Measurements from ENCODE around the gene KDELR3. TPM values are rescaled to one million over a fixed set of nuclear protein-coding genes. Genes with fewer than 3 reads are reported as not detected.

The KDELR3 gene
- total RNA-seq (2021) (15.5 and 18.9 TPM in 2 replicates), Bru-seq, nascent RNA (percentile 43 among the genes with signal in this experiment), BruChase-seq, experiment 1, labeled RNA remaining after a 2-hour chase (percentile 45 among the genes with signal in this experiment), BruChase-seq, experiment 2, labeled RNA remaining after a 6-hour chase (percentile 57 among the genes with signal in this experiment)
- long read RNA-seq, transcript KDELR3-201 (5 exons, 1,728 nt) = major isoform, 50 of 57 reads
- long read RNA-seq, partial matches to known transcripts = 0 of 57 reads
- long read RNA-seq, other reads (novel, unspliced or antisense) = 6 of 57 reads

DNA sequence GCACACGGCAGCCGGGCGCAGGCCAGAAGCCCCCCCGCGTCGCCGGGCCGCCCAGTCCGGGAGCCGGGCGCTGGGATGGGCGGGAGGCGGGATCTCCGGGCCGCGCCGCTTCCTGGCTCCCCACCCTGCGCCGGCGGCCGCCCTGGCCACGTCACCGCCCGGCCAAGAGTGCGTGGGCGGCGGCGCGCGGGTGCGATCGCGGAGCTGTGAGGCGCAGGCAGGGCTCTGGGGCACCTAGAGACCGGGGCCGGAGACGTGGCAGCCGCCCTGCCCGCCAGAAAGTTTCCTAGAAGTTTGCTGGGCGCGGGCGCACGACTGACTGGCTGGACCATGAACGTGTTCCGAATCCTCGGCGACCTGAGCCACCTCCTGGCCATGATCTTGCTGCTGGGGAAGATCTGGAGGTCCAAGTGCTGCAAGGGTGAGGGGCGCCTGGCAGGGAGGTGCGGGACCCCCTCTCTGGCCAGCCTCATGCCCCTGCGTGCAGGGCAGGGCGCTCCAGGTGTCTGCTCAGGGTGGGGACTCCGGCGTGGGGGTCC, at the start of gene KDELR3:
TSS of gene KDELR3 (plus strand) at position 193 of the 539 bp plus-strand sequence. CDS start at position 331, 138 bp downstream.
- H4K20me1 ChIP-seq (ENCODE audit: insufficient read depth) = no peaks in the 10 kb centered on the region
- H3K4me1 ChIP-seq (replicated peaks; ENCODE audit: insufficient read depth) = peaks cover 11% of the 10 kb centered on the region
- BruUV-seq (replicated peaks) = TSS peak; percentile 62
- peak in 1 of 2 experiments; percentile 71 for DNase-seq
- peak within 1 kb of the TSS; percentile 91 for H2AFZ ChIP-seq
- H3K27me3 ChIP-seq (ENCODE audit: insufficient read depth, low read depth) = peaks cover 7% of the 10 kb centered on the region; the same call in 1 of the 2 replicates
- no peak within 1 kb of the TSS for H3K27ac ChIP-seq
- ChIA-PET POLR2A (ENCODE audit: unreplicated experiment) (interaction anchor here (0.6 kb wide), 3 partner anchors 179 to 289 kb away, joined by 3 to 6 read pairs (median 3); no protein-coding TSS in a partner anchor), CTCF (no interaction called here)
- no peaks in the 10 kb centered on the region for H3K9me2 ChIP-seq (ENCODE audit: insufficient read depth)
- H3K4me2 ChIP-seq = peak within 1 kb of the TSS; percentile 91
- peaks cover 8% of the 10 kb centered on the region; the same call in 1 of the 2 replicates for H3F3A ChIP-seq (ENCODE audit: insufficient read depth, low read depth)
- intact Hi-C loops (cut with micrococcal nuclease; ENCODE audit: unreplicated experiment) = no loop called here
- no peaks in the 10 kb centered on the region for H3K9me3 ChIP-seq (ENCODE audit: insufficient read depth, low read depth)
- H3K4me3 ChIP-seq = peak within 1 kb of the TSS; percentile 65
- H3K79me2 ChIP-seq (ENCODE audit: low read depth) = no peaks in the 10 kb centered on the region
- TF ChIP-seq, protein P1, sequence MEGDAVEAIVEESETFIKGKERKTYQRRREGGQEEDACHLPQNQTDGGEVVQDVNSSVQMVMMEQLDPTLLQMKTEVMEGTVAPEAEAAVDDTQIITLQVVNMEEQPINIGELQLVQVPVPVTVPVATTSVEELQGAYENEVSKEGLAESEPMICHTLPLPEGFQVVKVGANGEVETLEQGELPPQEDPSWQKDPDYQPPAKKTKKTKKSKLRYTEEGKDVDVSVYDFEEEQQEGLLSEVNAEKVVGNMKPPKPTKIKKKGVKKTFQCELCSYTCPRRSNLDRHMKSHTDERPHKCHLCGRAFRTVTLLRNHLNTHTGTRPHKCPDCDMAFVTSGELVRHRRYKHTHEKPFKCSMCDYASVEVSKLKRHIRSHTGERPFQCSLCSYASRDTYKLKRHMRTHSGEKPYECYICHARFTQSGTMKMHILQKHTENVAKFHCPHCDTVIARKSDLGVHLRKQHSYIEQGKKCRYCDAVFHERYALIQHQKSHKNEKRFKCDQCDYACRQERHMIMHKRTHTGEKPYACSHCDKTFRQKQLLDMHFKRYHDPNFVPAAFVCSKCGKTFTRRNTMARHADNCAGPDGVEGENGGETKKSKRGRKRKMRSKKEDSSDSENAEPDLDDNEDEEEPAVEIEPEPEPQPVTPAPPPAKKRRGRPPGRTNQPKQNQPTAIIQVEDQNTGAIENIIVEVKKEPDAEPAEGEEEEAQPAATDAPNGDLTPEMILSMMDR (conservative IDR thresholded peaks at IDR 0.05) = no peak
- H3K36me3 ChIP-seq (ENCODE audit: low read depth) = no peaks in the 10 kb centered on the region

DNA sequence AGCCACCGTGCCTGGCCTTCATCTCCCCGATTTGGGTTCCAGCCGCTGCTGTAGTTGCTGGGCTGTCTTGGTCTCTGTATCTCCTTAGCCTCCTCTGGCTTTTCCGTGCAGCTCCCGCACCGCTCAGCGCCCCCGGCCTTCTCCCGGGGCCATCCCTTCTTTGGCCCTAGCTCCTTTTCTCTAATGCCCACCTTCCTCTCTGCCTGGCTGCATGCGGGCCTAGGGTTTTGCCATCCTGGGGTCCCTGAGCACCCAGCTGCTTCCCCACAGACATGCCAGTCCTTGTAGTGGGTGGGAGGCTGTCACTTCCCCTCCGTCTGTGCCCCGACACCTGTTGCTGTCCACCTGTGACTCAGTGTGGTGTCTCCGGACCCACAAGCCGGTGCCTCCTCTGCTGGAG, 49.3 kb upstream of the KDELR3 start:
- peak in 1 of 2 experiments; percentile 21 for DNase-seq
- intact Hi-C loops (cut with micrococcal nuclease; ENCODE audit: unreplicated experiment) = no loop called here
- Histone ChIP-seq H3K9me3 (ENCODE audit: insufficient read depth, low read depth) (no peaks in the 10 kb centered on the region), H3F3A (ENCODE audit: insufficient read depth, low read depth) (no peaks in the 10 kb centered on the region; the same call in 1 of the 2 replicates), H3K4me1 (replicated peaks; ENCODE audit: insufficient read depth) (no peaks in the 10 kb centered on the region), H3K9me2 (ENCODE audit: insufficient read depth) (no peaks in the 10 kb centered on the region), H3K4me2 (no peak overlapping the region), H3K27me3 (ENCODE audit: insufficient read depth, low read depth) (no peaks in the 10 kb centered on the region), H4K20me1 (ENCODE audit: insufficient read depth) (no peaks in the 10 kb centered on the region), H3K36me3 (ENCODE audit: low read depth) (no peaks in the 10 kb centered on the region), H3K4me3 (no peak overlapping the region), H3K79me2 (ENCODE audit: low read depth) (no peaks in the 10 kb centered on the region), H2AFZ (no peak overlapping the region), H3K27ac (no peak overlapping the region)
- TF ChIP-seq, protein P1 (conservative IDR thresholded peaks at IDR 0.05) = no peak
- TF ChIP-seq EZH2 (IDR thresholded peaks at IDR 0.05; ENCODE audit: low read depth) = no peak
- ChIA-PET POLR2A (ENCODE audit: unreplicated experiment) (no interaction called here), CTCF (interaction anchor here (0.7 kb wide), 1 partner anchor 444 kb away, joined by 20 read pairs; no protein-coding TSS in a partner anchor)
- BruUV-seq (replicated peaks) = no TSS peak

DNA sequence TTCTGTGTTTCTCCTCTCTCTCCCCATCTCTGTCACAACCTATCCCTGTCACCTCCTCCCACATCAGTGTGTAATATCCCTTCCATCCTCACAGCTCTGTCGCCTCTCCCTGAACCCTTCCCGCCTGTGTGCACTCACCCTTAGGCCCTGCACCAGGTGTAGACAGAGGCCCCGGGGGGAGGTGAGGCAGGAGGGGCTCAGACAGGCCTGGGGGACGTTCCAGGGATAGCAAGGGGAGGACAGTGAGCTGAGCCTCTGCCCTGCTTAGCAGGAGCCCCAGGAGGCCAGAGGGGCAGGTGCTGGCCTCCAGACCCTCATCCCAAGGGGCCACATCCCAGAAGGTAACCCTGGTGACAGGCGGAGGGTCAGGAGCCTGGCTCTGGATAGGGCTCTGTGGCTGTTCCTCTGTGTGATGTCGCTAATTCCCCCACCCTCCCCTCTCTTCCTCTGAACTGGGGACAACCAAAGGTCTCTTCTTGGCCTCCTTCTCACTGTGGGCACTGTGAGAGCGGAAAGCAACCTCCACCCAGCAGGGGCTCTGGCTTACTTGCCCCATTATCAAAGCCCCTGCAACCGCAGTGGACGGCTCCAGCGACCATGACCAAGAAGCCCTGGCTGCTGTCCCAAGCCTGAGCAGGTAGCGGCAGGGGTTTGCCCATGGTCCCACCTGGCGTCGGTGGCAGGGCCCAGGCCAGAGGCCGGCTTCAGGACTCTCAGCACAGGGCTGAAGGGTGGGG, 48.6 kb upstream of the KDELR3 start:
- Histone ChIP-seq H3K4me3 (no peak overlapping the region), H3K36me3 (ENCODE audit: low read depth) (no peaks in the 10 kb centered on the region), H3K4me1 (replicated peaks; ENCODE audit: insufficient read depth) (no peaks in the 10 kb centered on the region), H4K20me1 (ENCODE audit: insufficient read depth) (no peaks in the 10 kb centered on the region), H3F3A (ENCODE audit: insufficient read depth, low read depth) (no peaks in the 10 kb centered on the region; the same call in 1 of the 2 replicates), H3K9me3 (ENCODE audit: insufficient read depth, low read depth) (no peaks in the 10 kb centered on the region), H2AFZ (no peak overlapping the region), H3K9me2 (ENCODE audit: insufficient read depth) (no peaks in the 10 kb centered on the region), H3K27ac (no peak overlapping the region), H3K4me2 (no peak overlapping the region), H3K79me2 (ENCODE audit: low read depth) (no peaks in the 10 kb centered on the region), H3K27me3 (ENCODE audit: insufficient read depth, low read depth) (no peaks in the 10 kb centered on the region)
- DNase-seq = peak in 1 of 2 experiments; percentile 11
- TF ChIP-seq, protein P1 (conservative IDR thresholded peaks at IDR 0.05) = no peak
- no peak for TF ChIP-seq EZH2 (IDR thresholded peaks at IDR 0.05; ENCODE audit: low read depth)
- ChIA-PET CTCF (no interaction called here), POLR2A (ENCODE audit: unreplicated experiment) (no interaction called here)
- intact Hi-C loops (cut with micrococcal nuclease; ENCODE audit: unreplicated experiment) = no loop called here
- BruUV-seq (replicated peaks) = no TSS peak

Data from PC-9 (cell line).